Mesendoderm (in vitro differentiated cells): ENCODE measurements around the gene NR4A3.

Experiments
- DNase-seq: peaks from one replicate; pipeline ENCODE4 v3.0.0; 2013
- H2AK5ac ChIP-seq: 2 replicates; pipeline ENCODE4 v1.6.1; 2013; ENCODE audit warnings: low read length, inconsistent platforms
- H2BK120ac ChIP-seq: 2 replicates; pipeline ENCODE4 v1.6.1; 2013; ENCODE audit warnings: low read depth, mild to moderate bottlenecking, low read length, moderate library complexity, mixed read lengths
- H2BK15ac ChIP-seq: replicated peaks from 2 replicates; pipeline ENCODE4 v1.6.1; 2013; ENCODE audit warnings: low read depth, mild to moderate bottlenecking, moderate library complexity
- H2BK5ac ChIP-seq: 2 replicates; pipeline ENCODE4 v1.6.1; 2013; ENCODE audit warnings: low read length, inconsistent platforms
- H3K18ac ChIP-seq: 2 replicates; pipeline ENCODE4 v1.6.1; 2013; ENCODE audit warnings: mild to moderate bottlenecking, low read length, mixed read lengths
- H3K23ac ChIP-seq: one replicate; pipeline ENCODE4 v1.6.1; 2013; ENCODE audit warnings: low read length
- H3K27ac ChIP-seq: 2 replicates; pipeline ENCODE4 v1.5.1; 2013; ENCODE audit warnings: low read depth, mild to moderate bottlenecking, inconsistent platforms, low read length, moderate library complexity
- H3K27me3 ChIP-seq: 2 replicates; pipeline ENCODE4 v1.6.1; 2013; ENCODE audit warnings: low read length, control low read depth, mild to moderate bottlenecking, inconsistent platforms; ENCODE audit not compliant: insufficient read depth, poor library complexity
- H3K36me3 ChIP-seq: 2 replicates; pipeline ENCODE4 v1.6.1; 2013; ENCODE audit warnings: low read length, inconsistent platforms; ENCODE audit not compliant: control insufficient read depth, insufficient read depth
- H3K4ac ChIP-seq: one replicate; pipeline ENCODE4 v1.6.1; 2013; ENCODE audit warnings: low read depth, mild to moderate bottlenecking, low read length, moderate library complexity
- H3K4me1 ChIP-seq: 2 replicates; pipeline ENCODE4 v1.6.1; 2013; ENCODE audit warnings: low read depth, low read length, inconsistent platforms; ENCODE audit not compliant: control insufficient read depth
- H3K4me2 ChIP-seq: 2 replicates; pipeline ENCODE4 v1.6.1; 2013; ENCODE audit warnings: low read length
- H3K4me3 ChIP-seq: 2 replicates; pipeline ENCODE4 v1.5.1; 2013; ENCODE audit warnings: mild to moderate bottlenecking, low read length
- H3K56ac ChIP-seq: one replicate; pipeline ENCODE4 v1.6.1; 2013; ENCODE audit warnings: low read length
- H3K79me1 ChIP-seq: 2 replicates; pipeline ENCODE4 v1.6.1; 2013; ENCODE audit warnings: low read length, inconsistent platforms
- H3K79me2 ChIP-seq: 2 replicates; pipeline ENCODE4 v1.6.1; 2013; ENCODE audit warnings: mild to moderate bottlenecking, low read length; ENCODE audit not compliant: control insufficient read depth, insufficient read depth
- H3K9ac ChIP-seq: 2 replicates; pipeline ENCODE4 v1.6.1; 2013; ENCODE audit warnings: low read length, inconsistent platforms
- H4K5ac ChIP-seq: one replicate; pipeline ENCODE4 v1.6.1; 2013; ENCODE audit warnings: low read length
- H4K8ac ChIP-seq: one replicate; pipeline ENCODE4 v1.6.1; 2013; ENCODE audit warnings: low read depth, mild to moderate bottlenecking, control low read depth, low read length, moderate library complexity
- WGBS: extraction: QIAGEN DNeasy Blood & Tissue Kit; methylation state at CpG from one replicate; pipeline ENCODE4 v1.1.7; 2013; ENCODE audit warnings: low lambda C conversion rate, missing lambda C conversion rate; ENCODE audit not compliant: insufficient coverage; ENCODE audit errors: extremely low coverage; 5-methylcytosine and 5-hydroxymethylcytosine counted together

The NR4A3 gene

GRCh38 chr9:99863955-99864354 is 42.3 kb downstream of the NR4A3 start:
- H2BK15ac ChIP-seq = no peak overlapping the region
- no peak overlapping the region for H3K4ac ChIP-seq
- H3K4me1 ChIP-seq = no peaks in the 10 kb centered on the region
- no CpG with 5 or more reads among the region's 2 CpGs for WGBS
- no peak overlapping the region for H4K8ac ChIP-seq
- H2BK5ac ChIP-seq = no peak overlapping the region
- H3K36me3 ChIP-seq = no peaks in the 10 kb centered on the region
- H2BK120ac ChIP-seq = no peak overlapping the region
- no peak overlapping the region for H3K18ac ChIP-seq
- H3K9ac ChIP-seq = no peak overlapping the region
- H3K4me3 ChIP-seq = no peak overlapping the region
- H3K79me1 ChIP-seq = no peaks in the 10 kb centered on the region
- no peak for DNase-seq
- no peaks in the 10 kb centered on the region for H3K79me2 ChIP-seq
- no peak overlapping the region for H3K27ac ChIP-seq
- no peak overlapping the region for H3K23ac ChIP-seq
- H3K56ac ChIP-seq = no peak overlapping the region
- no peak overlapping the region for H4K5ac ChIP-seq
- no peak overlapping the region for H3K4me2 ChIP-seq
- H3K27me3 ChIP-seq = no peaks in the 10 kb centered on the region
- no peak overlapping the region for H2AK5ac ChIP-seq

DNA sequence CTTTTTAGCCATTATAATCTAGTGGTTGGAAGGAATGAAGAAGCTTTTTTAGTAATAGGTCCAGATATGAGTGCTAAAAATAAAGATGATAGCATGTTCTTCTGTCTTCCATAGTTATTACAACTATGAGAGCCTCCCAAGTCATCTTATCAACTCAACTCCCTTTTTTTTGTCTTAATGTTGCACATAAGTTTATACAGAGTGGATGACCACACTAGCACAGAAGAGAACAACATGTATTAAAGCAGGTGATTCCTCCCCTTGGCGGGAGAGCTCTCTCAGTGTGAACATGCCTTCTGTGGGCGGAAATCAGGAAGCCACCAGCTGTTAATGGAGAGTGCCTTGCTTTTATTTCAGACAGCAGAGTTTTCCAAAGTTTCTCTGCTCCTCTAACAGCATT is 44.7 kb downstream of the NR4A3 start:
- no peak overlapping the region for H3K18ac ChIP-seq
- H3K4me1 ChIP-seq = no peaks in the 10 kb centered on the region
- no peak overlapping the region for H2BK120ac ChIP-seq
- H2AK5ac ChIP-seq = no peak overlapping the region
- H3K9ac ChIP-seq = no peak overlapping the region
- no peaks in the 10 kb centered on the region for H3K79me2 ChIP-seq
- H3K56ac ChIP-seq = no peak overlapping the region
- no CpG with 5 or more reads among the region's 2 CpGs for WGBS
- no peaks in the 10 kb centered on the region for H3K36me3 ChIP-seq
- H3K23ac ChIP-seq = no peak overlapping the region
- no peak overlapping the region for H2BK5ac ChIP-seq
- H3K4me2 ChIP-seq = no peak overlapping the region
- H3K27ac ChIP-seq = no peak overlapping the region
- H4K5ac ChIP-seq = no peak overlapping the region
- H3K4me3 ChIP-seq = no peak overlapping the region
- DNase-seq = no peak
- H3K79me1 ChIP-seq = no peaks in the 10 kb centered on the region
- H3K4ac ChIP-seq = no peak overlapping the region
- no peaks in the 10 kb centered on the region for H3K27me3 ChIP-seq
- no peak overlapping the region for H4K8ac ChIP-seq
- H2BK15ac ChIP-seq = no peak overlapping the region

DNA sequence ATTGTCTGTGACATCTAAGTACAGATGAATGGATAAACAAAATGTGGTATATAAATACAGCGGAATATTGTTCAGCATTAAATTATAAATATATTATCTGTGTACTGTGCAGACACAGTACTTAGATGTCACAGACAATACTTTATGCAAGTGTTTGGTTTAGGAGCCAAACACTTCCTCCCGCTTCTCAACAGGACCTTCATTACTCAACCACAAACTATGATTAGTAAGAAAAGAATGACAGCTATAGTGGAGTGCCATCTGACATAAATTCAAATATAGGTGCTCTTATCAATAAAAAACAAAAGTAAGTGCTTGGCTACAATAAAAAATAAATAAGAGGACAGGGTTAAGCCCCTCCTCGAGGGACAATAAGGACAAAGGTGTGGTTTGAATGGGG is 45.9 kb downstream of the NR4A3 start:
- H2BK5ac ChIP-seq = no peak overlapping the region
- no peak overlapping the region for H3K9ac ChIP-seq
- H3K79me1 ChIP-seq = no peaks in the 10 kb centered on the region
- no peak overlapping the region for H2BK120ac ChIP-seq
- DNase-seq = no peak
- no peaks in the 10 kb centered on the region for H3K79me2 ChIP-seq
- no peak overlapping the region for H2BK15ac ChIP-seq
- H3K18ac ChIP-seq = no peak overlapping the region
- no peaks in the 10 kb centered on the region for H3K36me3 ChIP-seq
- no peaks in the 10 kb centered on the region for H3K4me1 ChIP-seq
- no CpG with 5 or more reads among the region's 3 CpGs for WGBS
- no peak overlapping the region for H4K8ac ChIP-seq
- no peak overlapping the region for H4K5ac ChIP-seq
- no peak overlapping the region for H3K4me2 ChIP-seq
- no peak overlapping the region for H3K56ac ChIP-seq
- H2AK5ac ChIP-seq = no peak overlapping the region
- H3K27ac ChIP-seq = no peak overlapping the region
- H3K23ac ChIP-seq = no peak overlapping the region
- no peak overlapping the region for H3K4ac ChIP-seq
- H3K27me3 ChIP-seq = no peaks in the 10 kb centered on the region
- no peak overlapping the region for H3K4me3 ChIP-seq

DNA sequence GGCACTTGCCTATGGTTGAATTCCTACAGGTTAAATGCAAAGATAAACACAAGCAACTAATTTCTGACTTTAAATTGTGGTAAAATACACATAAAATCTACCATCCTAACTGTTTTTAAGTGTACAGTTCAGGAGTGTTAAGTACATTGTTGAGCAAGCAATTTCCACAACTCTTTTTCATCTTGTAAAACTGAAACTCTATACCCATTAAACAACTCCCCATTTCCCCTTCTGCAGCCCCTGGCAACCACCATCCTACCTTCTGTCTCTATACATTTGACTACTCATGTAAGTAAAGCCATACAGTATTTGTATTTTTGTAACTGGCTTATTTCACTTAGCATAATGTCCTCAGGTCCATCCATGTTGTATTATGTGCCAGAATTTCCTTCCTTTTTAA is 46.3 kb downstream of the NR4A3 start:
- no peaks in the 10 kb centered on the region for H3K79me2 ChIP-seq
- H2BK15ac ChIP-seq = no peak overlapping the region
- H3K4me1 ChIP-seq = no peaks in the 10 kb centered on the region
- no peak overlapping the region for H2AK5ac ChIP-seq
- no peak overlapping the region for H2BK5ac ChIP-seq
- no peaks in the 10 kb centered on the region for H3K79me1 ChIP-seq
- no peaks in the 10 kb centered on the region for H3K27me3 ChIP-seq
- H3K4ac ChIP-seq = no peak overlapping the region
- no peak overlapping the region for H3K9ac ChIP-seq
- H3K18ac ChIP-seq = no peak overlapping the region
- H4K5ac ChIP-seq = no peak overlapping the region
- no peak overlapping the region for H3K27ac ChIP-seq
- no peak overlapping the region for H2BK120ac ChIP-seq
- no peak overlapping the region for H3K23ac ChIP-seq
- DNase-seq = no peak
- H3K36me3 ChIP-seq = no peaks in the 10 kb centered on the region
- H4K8ac ChIP-seq = no peak overlapping the region
- no peak overlapping the region for H3K4me2 ChIP-seq
- no peak overlapping the region for H3K4me3 ChIP-seq
- H3K56ac ChIP-seq = no peak overlapping the region

- H4K5ac ChIP-seq = no peak overlapping the region
- no peak overlapping the region for H3K4ac ChIP-seq
- no peaks in the 10 kb centered on the region for H3K27me3 ChIP-seq
- no peak overlapping the region for H3K4me2 ChIP-seq
- H3K79me2 ChIP-seq = no peaks in the 10 kb centered on the region
- WGBS = no CpG with 5 or more reads among the region's 2 CpGs
- H3K27ac ChIP-seq = no peak overlapping the region
- no peak overlapping the region for H3K18ac ChIP-seq
- H4K8ac ChIP-seq = no peak overlapping the region
- no peak overlapping the region for H2AK5ac ChIP-seq
- no peak overlapping the region for H2BK5ac ChIP-seq
- H3K79me1 ChIP-seq = no peaks in the 10 kb centered on the region
- DNase-seq = no peak
- H3K4me3 ChIP-seq = no peak overlapping the region
- H2BK15ac ChIP-seq = no peak overlapping the region
- no peak overlapping the region for H2BK120ac ChIP-seq
- no peak overlapping the region for H3K56ac ChIP-seq
- H3K4me1 ChIP-seq = no peaks in the 10 kb centered on the region
- no peaks in the 10 kb centered on the region for H3K36me3 ChIP-seq
- no peak overlapping the region for H3K23ac ChIP-seq
- H3K9ac ChIP-seq = no peak overlapping the region
Measured at GRCh38 chr9:99868845-99869244, 47.2 kb downstream of the NR4A3 start.

GRCh38 chr9:99870126-99870525 is 48.4 kb downstream of the NR4A3 start:
- Histone ChIP-seq H4K8ac (no peak overlapping the region), H3K4ac (no peak overlapping the region), H3K27me3 (no peaks in the 10 kb centered on the region), H3K4me3 (no peak overlapping the region), H4K5ac (no peak overlapping the region), H2BK5ac (no peak overlapping the region), H2BK15ac (no peak overlapping the region), H3K4me1 (no peaks in the 10 kb centered on the region), H2BK120ac (no peak overlapping the region), H3K4me2 (no peak overlapping the region), H3K18ac (no peak overlapping the region), H3K9ac (no peak overlapping the region), H3K36me3 (no peaks in the 10 kb centered on the region), H3K23ac (no peak overlapping the region), H3K79me2 (no peaks in the 10 kb centered on the region), H3K56ac (no peak overlapping the region), H3K27ac (no peak overlapping the region), H2AK5ac (no peak overlapping the region), H3K79me1 (no peaks in the 10 kb centered on the region)
- peak; percentile 40 for DNase-seq
- no CpG with 5 or more reads among the region's 5 CpGs for WGBS
